Kidney tubule cell (primary cell): Measurements from ENCODE around the gene AHNAK.

ENCODE experiments used
- DNase-seq: peaks from one replicate; pipeline ENCODE4 v3.0.0-alpha.2; 2018; ENCODE audit warnings: low spot score

Gene AHNAK

GRCh38 chr11:62496676-62497075 lies 49.9 kb downstream of the AHNAK start:
- DNase-seq, result no peak

GRCh38 chr11:62494246-62494645 lies 52.4 kb downstream of the AHNAK start:
- DNase-seq, result no peak

GRCh38 chr11:62493801-62494200 lies 52.8 kb downstream of the AHNAK start:
- no peak for DNase-seq

GRCh38 chr11:62492586-62492985 lies 54.0 kb downstream of the AHNAK start:
- DNase-seq, result no peak

GRCh38 chr11:62491571-62492329 lies 54.9 kb downstream of the AHNAK start:
- DNase-seq, result no peak

- no peak for DNase-seq
Measured at GRCh38 chr11:62489204-62489603, 57.4 kb downstream of the AHNAK start.

- DNase-seq, result no peak
Measured at GRCh38 chr11:62487738-62488551, 58.7 kb downstream of the AHNAK start.

- DNase-seq, result no peak
Measured at GRCh38 chr11:62487136-62487535, 59.5 kb downstream of the AHNAK start.

GRCh38 chr11:62484352-62484751 lies 62.3 kb downstream of the AHNAK start:
- no peak for DNase-seq

- DNase-seq, result no peak
Measured at GRCh38 chr11:62482753-62483152, 63.9 kb downstream of the AHNAK start.

- no peak for DNase-seq
Measured at GRCh38 chr11:62479631-62480201, 66.9 kb downstream of the AHNAK start.

- DNase-seq, result no peak
Measured at GRCh38 chr11:62477927-62478326, 68.7 kb downstream of the AHNAK start.

- peak; percentile 63 for DNase-seq
Measured at GRCh38 chr11:62472063-62472884, 74.3 kb downstream of the AHNAK start.

- DNase-seq, result no peak
Measured at GRCh38 chr11:62471603-62472002, 75.0 kb downstream of the AHNAK start.

- DNase-seq, result no peak
Measured at GRCh38 chr11:62468577-62468976, 78.0 kb downstream of the AHNAK start.

- DNase-seq, result no peak
Measured at GRCh38 chr11:62466444-62466843, 80.2 kb downstream of the AHNAK start.

- DNase-seq, result no peak
Measured at GRCh38 chr11:62464655-62465054, 82.0 kb downstream of the AHNAK start.

- DNase-seq, result no peak
Measured at GRCh38 chr11:62463121-62463542, 83.5 kb downstream of the AHNAK start.

GRCh38 chr11:62462508-62462892 lies 84.1 kb downstream of the AHNAK start:
- no peak for DNase-seq

GRCh38 chr11:62461740-62462507 lies 84.7 kb downstream of the AHNAK start:
- DNase-seq, result peak; percentile 69

GRCh38 chr11:62459080-62459479 lies 87.5 kb downstream of the AHNAK start:
- DNase-seq, result no peak
